BLaER1 treated with 17β-estradiol and CSF1 and Interleukin-3, amounts not matched to agents 10 nM and 100 nM (cell line): Measurements from ENCODE around the gene LNPEP.

Experiments
- H3K27ac ChIP-seq, 11 experiments: shearing (Covaris generic); formaldehyde crosslinking; 2 replicates each; pipeline ENCODE4 v1.8.1; 2022
- H3K27me3 ChIP-seq, 11 experiments: shearing (Covaris generic); formaldehyde crosslinking; 2 replicates each; pipeline ENCODE4 v1.8.1; 2022
- H3K36me3 ChIP-seq, 11 experiments: shearing (Covaris generic); formaldehyde crosslinking; 2 replicates each; pipeline ENCODE4 v1.8.1; 2022
- H3K4me1 ChIP-seq, 10 experiments: shearing (Covaris generic); formaldehyde crosslinking; 2 replicates each; pipeline ENCODE4 v1.8.1; 2022
- H3K4me2 ChIP-seq, 11 experiments: shearing (Covaris generic); formaldehyde crosslinking; 2 replicates each; pipeline ENCODE4 v1.8.1; 2022
- H3K4me3 ChIP-seq, 10 experiments: shearing (Covaris generic); formaldehyde crosslinking; 2 replicates each; pipeline ENCODE4 v1.8.1; 2022
- H3K9ac ChIP-seq, 11 experiments: shearing (Covaris generic); formaldehyde crosslinking; 2 replicates each; pipeline ENCODE4 v1.8.1; 2022
- H3K9me3 ChIP-seq, 11 experiments: shearing (Covaris generic); formaldehyde crosslinking; replicated peaks in 1 of 11; 2 replicates each; pipeline ENCODE4 v1.8.1; 2022
- H4K20me1 ChIP-seq, 11 experiments: shearing (Covaris generic); formaldehyde crosslinking; 2 replicates each; pipeline ENCODE4 v1.8.1; 2022
- Cebpa-rat ChIP-seq, 11 experiments: shearing (Covaris generic); IDR thresholded peaks; 2 replicates each; pipeline ENCODE4 v1.8.1; 2022

Gene LNPEP

GRCh38 chr5:97085459-97086181 lies 149.7 kb downstream of the LNPEP start:
- Histone ChIP-seq H3K36me3 (peaks cover 0 to 3% (median 0%) of the 10 kb centered on the region in 11 experiments; a peak in 1 of 22 replicates), H3K27me3 (no peaks in the 10 kb centered on the region), H3K4me3 (no peak overlapping the region; a peak in 1 of 20 replicates), H3K4me1 (peaks cover 19 to 38% (median 25%) of the 10 kb centered on the region in 10 experiments), H4K20me1 (no peaks in the 10 kb centered on the region), H3K4me2 (peak overlapping the region in 2 of 11 experiments; percentile 14 to 34; a peak in 3 of 22 replicates), H3K9me3 (peaks cover 20 to 29% (median 26%) of the 10 kb centered on the region in 11 experiments), H3K27ac (peak overlapping the region in 1 of 11 experiments; percentile 24; a peak in 3 of 22 replicates), H3K9ac (no peak overlapping the region)
- TF ChIP-seq Cebpa-rat (IDR thresholded peaks at IDR 0.05) = no peak
